Lower lobe of right lung (tissue), 2 donors: ENCODE measurements around the gene MS4A6A. TPM values are rescaled to one million over a fixed set of nuclear protein-coding genes. Genes with fewer than 3 reads are reported as not detected.

ENCODE experiments used
- ATAC-seq, 2 donors: fragments of 200-7000 bp; cut with Tn5 transposase; one replicate each; pipeline ENCODE4 v1.9.1; 2020 to 2022; ENCODE audit warnings: mild to moderate bottlenecking in 2 of 2, moderate library complexity in 2 of 2
- DNase-seq: peaks from one replicate; pipeline ENCODE4 v3.0.0-alpha.2; 2020
- H3K27ac ChIP-seq: fragments of 200-600 bp; one replicate; pipeline ENCODE4 v1.8.0; 2022
- H3K27me3 ChIP-seq: fragments of 200-600 bp; one replicate; pipeline ENCODE4 v1.8.0; 2022; ENCODE audit warnings: low read depth
- H3K36me3 ChIP-seq: fragments of 200-600 bp; one replicate; pipeline ENCODE4 v1.8.0; 2022; ENCODE audit warnings: mild to moderate bottlenecking
- H3K4me1 ChIP-seq: fragments of 200-600 bp; one replicate; pipeline ENCODE4 v1.8.0; 2022
- H3K4me3 ChIP-seq: fragments of 200-600 bp; one replicate; pipeline ENCODE4 v1.8.0; 2022; ENCODE audit warnings: mild to moderate bottlenecking
- H3K9me3 ChIP-seq: fragments of 200-600 bp; one replicate; pipeline ENCODE4 v1.8.0; 2022
- intact Hi-C: fragments of 100-400 bp; cut with DNase I; formaldehyde crosslinking; loops from one replicate; pipeline ENCODE4 v1.11.0; 2022
- total RNA-seq: library from RNA; stranded (reverse); fragmentation: NEBNext Ultra II Directional; extraction: Animal tissue kit (Norgen Biotek cat#: 25700); gene quantifications from one replicate; pipeline ENCODE4 v1.2.1, GENCODE V29; 2021
- TF ChIP-seq, protein P1 (sequence below): fragments of 200-600 bp; IDR thresholded peaks from one replicate; pipeline ENCODE4 v1.8.0; 2022; ENCODE audit warnings: antibody characterized with exemption, mild to moderate bottlenecking
- donor health status: DM: no; HTN: yes; CAD: no; lungs with severe emphysema.

Gene MS4A6A
- total RNA-seq, 1 donor from 2014 or later: 176 TPM

DNA sequence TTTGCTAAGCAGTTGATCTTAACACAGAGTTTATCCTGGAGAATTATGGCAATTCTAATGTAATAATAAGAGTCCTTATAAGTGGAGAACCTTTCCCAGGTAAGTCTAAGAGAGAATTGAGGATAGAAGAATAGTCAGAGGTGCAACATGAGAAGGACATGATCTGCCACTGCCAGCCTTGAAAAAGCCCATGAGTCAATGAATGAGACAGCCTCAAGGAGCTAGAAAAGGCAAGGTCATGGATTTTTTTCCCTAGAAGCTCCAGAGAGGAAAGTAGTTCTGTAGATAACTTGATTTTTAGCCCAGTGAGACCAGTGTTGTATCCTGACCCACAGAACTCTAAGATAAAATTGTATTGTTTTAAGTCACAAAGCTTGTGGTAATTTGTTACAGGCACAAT, 16.9 kb downstream of the MS4A6A start:
- DNase-seq: no peak
- H3K27me3 ChIP-seq: no peaks in the 10 kb centered on the region
- H3K4me1 ChIP-seq: no peaks in the 10 kb centered on the region
- no peak overlapping the region for H3K27ac ChIP-seq
- no peak overlapping the region for H3K4me3 ChIP-seq
- no peaks in the 10 kb centered on the region for H3K36me3 ChIP-seq
- no peaks in the 10 kb centered on the region for H3K9me3 ChIP-seq
- intact Hi-C loops: no loop called here
- no peak for ATAC-seq
- TF ChIP-seq, protein P1, sequence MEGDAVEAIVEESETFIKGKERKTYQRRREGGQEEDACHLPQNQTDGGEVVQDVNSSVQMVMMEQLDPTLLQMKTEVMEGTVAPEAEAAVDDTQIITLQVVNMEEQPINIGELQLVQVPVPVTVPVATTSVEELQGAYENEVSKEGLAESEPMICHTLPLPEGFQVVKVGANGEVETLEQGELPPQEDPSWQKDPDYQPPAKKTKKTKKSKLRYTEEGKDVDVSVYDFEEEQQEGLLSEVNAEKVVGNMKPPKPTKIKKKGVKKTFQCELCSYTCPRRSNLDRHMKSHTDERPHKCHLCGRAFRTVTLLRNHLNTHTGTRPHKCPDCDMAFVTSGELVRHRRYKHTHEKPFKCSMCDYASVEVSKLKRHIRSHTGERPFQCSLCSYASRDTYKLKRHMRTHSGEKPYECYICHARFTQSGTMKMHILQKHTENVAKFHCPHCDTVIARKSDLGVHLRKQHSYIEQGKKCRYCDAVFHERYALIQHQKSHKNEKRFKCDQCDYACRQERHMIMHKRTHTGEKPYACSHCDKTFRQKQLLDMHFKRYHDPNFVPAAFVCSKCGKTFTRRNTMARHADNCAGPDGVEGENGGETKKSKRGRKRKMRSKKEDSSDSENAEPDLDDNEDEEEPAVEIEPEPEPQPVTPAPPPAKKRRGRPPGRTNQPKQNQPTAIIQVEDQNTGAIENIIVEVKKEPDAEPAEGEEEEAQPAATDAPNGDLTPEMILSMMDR: no peak

DNA sequence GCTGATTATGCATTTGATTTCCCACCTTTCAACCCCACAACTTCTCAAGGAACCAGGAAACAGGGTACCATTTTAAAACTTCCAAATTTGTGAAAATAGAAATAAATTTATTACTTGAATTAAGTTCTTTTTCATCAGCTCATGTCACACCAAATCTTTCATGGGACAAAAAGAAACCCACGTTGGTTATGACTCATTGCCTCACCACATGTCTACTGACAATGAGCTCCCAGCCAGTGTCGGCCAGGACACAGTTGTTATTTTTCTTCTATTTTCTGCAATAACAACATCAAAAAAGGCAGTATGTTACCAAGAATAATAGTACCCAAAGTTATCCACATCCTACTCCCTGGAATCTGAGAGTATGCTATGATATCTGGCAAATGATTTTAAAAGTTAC, 17.3 kb downstream of the MS4A6A start:
- Histone ChIP-seq H3K4me1 (no peaks in the 10 kb centered on the region), H3K9me3 (no peaks in the 10 kb centered on the region), H3K4me3 (no peak overlapping the region), H3K36me3 (no peaks in the 10 kb centered on the region), H3K27me3 (no peaks in the 10 kb centered on the region), H3K27ac (no peak overlapping the region)
- ATAC-seq (no peak), DNase-seq (no peak)
- TF ChIP-seq, protein P1: no peak
- intact Hi-C loops: no loop called here

DNA sequence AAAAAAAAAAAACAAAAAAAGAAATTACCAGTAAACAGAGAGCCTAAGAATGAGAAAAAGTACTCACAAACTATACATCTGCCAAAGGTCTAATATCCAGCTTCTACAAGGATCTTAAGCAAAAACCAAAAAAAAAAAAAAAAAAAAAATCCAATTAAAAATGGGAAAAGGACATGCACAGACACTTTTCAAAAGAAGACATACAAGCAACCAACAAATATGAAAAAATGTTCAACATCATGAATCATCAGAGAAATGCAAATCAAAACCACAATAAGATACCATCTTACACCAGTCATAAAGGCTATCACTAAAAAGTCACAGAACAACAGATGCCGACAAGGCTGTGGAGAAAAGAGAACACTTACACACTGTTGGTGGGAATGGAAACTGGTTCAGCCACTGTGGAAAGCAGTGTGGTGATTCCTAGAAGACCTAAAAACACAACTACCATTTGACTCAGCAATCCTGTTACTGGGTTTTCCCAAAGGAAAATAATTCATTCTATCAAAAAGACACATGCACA, 18.3 kb downstream of the MS4A6A start:
- Histone ChIP-seq H3K27ac (no peak overlapping the region), H3K27me3 (no peaks in the 10 kb centered on the region), H3K4me1 (no peaks in the 10 kb centered on the region), H3K9me3 (no peaks in the 10 kb centered on the region), H3K36me3 (no peaks in the 10 kb centered on the region), H3K4me3 (no peak overlapping the region)
- TF ChIP-seq, protein P1: no peak
- no peak for DNase-seq
- intact Hi-C loops: no loop called here
- ATAC-seq: no peak

DNA sequence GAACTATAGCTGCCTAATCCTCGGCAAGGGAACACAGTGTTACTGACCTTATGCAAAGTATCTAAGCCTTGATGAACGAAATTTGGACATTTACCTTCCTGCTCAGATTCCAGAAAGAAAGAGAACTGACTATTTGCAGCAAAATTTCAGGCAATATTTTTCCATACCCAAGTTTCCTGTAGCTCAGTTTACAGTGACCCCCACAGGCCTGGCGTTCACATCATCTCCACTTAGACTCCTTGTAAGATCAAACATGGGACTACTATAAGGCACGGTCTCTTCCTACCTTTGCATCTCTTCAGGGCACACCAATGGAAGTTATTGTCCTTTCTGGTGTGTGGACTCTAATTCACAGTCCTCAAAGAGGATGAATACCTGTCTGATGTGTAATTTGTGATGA, 21.1 kb downstream of the MS4A6A start:
- no peak for DNase-seq
- no peaks in the 10 kb centered on the region for H3K27me3 ChIP-seq
- H3K4me3 ChIP-seq: no peak overlapping the region
- H3K9me3 ChIP-seq: no peaks in the 10 kb centered on the region
- no peaks in the 10 kb centered on the region for H3K4me1 ChIP-seq
- no peak for ATAC-seq
- TF ChIP-seq, protein P1: no peak
- no peaks in the 10 kb centered on the region for H3K36me3 ChIP-seq
- intact Hi-C loops: no loop called here
- no peak overlapping the region for H3K27ac ChIP-seq

DNA sequence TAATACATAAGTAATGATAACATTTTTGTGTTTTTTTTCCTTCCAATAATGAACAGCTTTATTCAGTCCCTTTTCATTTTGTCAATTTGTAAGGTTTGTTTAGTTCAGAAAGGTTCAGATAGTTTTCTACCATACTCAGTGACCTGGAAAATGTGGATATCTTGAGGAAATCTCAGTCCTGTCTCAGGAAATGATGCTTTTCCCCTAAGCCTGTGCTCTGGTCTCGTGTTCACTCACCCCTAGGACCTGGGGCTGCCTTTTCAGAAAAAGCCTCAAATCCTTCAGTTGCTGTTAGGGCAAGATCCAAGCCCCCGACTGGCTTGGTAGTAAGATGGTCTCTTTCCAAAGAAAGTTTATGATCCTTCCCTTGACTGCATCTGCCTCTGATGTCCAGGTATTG, 21.8 kb downstream of the MS4A6A start:
- Histone ChIP-seq H3K4me3 (no peak overlapping the region), H3K27ac (no peak overlapping the region), H3K9me3 (no peaks in the 10 kb centered on the region), H3K4me1 (no peaks in the 10 kb centered on the region), H3K27me3 (no peaks in the 10 kb centered on the region), H3K36me3 (no peaks in the 10 kb centered on the region)
- TF ChIP-seq, protein P1: no peak
- ATAC-seq (no peak), DNase-seq (no peak)
- intact Hi-C loops: no loop called here

DNA sequence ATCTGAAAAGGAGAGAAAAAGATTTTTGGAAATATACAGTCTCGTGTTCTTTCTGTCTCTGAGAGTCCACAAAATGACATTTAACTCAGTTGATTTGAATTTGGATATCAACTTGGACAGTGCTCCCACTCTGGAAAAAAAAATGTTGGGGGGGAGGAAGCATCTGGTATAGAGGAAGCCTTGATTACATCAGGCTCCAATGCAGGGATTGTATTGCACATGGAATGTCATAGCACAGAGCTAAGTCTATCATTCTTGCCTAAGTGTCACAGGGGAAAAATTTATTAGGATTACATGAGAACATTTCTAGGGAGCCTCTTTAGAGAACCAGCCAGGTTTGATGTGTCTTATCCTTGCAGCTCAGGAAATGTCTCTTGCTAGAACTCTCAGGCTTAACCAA, 23.0 kb downstream of the MS4A6A start:
- H3K27ac ChIP-seq: no peak overlapping the region
- H3K36me3 ChIP-seq: no peaks in the 10 kb centered on the region
- intact Hi-C loops: no loop called here
- no peaks in the 10 kb centered on the region for H3K9me3 ChIP-seq
- ATAC-seq (no peak), DNase-seq (no peak)
- no peaks in the 10 kb centered on the region for H3K4me1 ChIP-seq
- no peak overlapping the region for H3K4me3 ChIP-seq
- TF ChIP-seq, protein P1: no peak
- no peaks in the 10 kb centered on the region for H3K27me3 ChIP-seq
